ENCODE measurements around the gene IMMP2L. TPM values are rescaled to one million over a fixed set of nuclear protein-coding genes. Genes with fewer than 3 reads are reported as not detected.

Gene IMMP2L
- polyA plus RNA-seq, 1 of the 3 experiments (the other 2 are of a cell fraction) = 10.7 TPM

GRCh38 chr7:111409714-111410422 is 152.4 kb downstream of the IMMP2L start (continued):
- no peak for TF ChIP-seq RCOR1 (IDR thresholded peaks at IDR 0.05; ENCODE audit: low read length)
- TF ChIP-seq TCF12 (IDR thresholded peaks at IDR 0.05) = peak; percentile 69
- TF ChIP-seq GABPA (IDR thresholded peaks at IDR 0.05; ENCODE audit: low read depth) = no peak
- TF ChIP-seq FOXM1 (IDR thresholded peaks at IDR 0.05; ENCODE audit: low read depth) = no peak
- TF ChIP-seq CHD2 (IDR thresholded peaks at IDR 0.05; ENCODE audit: low read length, partially characterized antibody) = no peak
- no peak for TF ChIP-seq USF2 (IDR thresholded peaks at IDR 0.05; ENCODE audit: borderline replicate concordance, low read depth, low read length)
- no peak for TF ChIP-seq FOSL2 (IDR thresholded peaks at IDR 0.05; ENCODE audit: borderline replicate concordance, low read depth)
- peak; percentile 54 for TF ChIP-seq JUND (IDR thresholded peaks at IDR 0.05)
- TF ChIP-seq CTCF (IDR thresholded peaks at IDR 0.05) = no peak

GRCh38 chr7:111408724-111409123 is 153.6 kb downstream of the IMMP2L start:
- POLR2A ChIA-PET = no interaction called here
- no peak overlapping the region for H3K27ac ChIP-seq (ENCODE audit: low read depth in 2 of 2, low read length in 1 of 2)
- H3K27me3 ChIP-seq (ENCODE audit: insufficient read depth) = no peaks in the 10 kb centered on the region
- no peak overlapping the region for H3K4me2 ChIP-seq
- H2AFZ ChIP-seq (ENCODE audit: low read depth) = no peak overlapping the region
- no peaks in the 10 kb centered on the region for H3K79me2 ChIP-seq (ENCODE audit: insufficient read depth)
- peaks cover 0 to 16% of the 10 kb centered on the region in 2 experiments; a peak in 2 of 4 replicates for H3K4me1 ChIP-seq (ENCODE audit: control insufficient read depth in 1 of 2, insufficient read depth in 2 of 2, low read depth in 1 of 2, low read length in 1 of 2)
- no peaks in the 10 kb centered on the region for H4K20me1 ChIP-seq (ENCODE audit: insufficient read depth)
- no peak overlapping the region for H3K9ac ChIP-seq
- H3K9me2 ChIP-seq = peaks cover 3% of the 10 kb centered on the region; the same call in 1 of the 2 replicates
- DNase-seq = no peak
- H3K36me3 ChIP-seq (replicated peaks in 1 of 2; ENCODE audit: control insufficient read depth in 1 of 2, insufficient read depth in 2 of 2, low read length in 1 of 2) = no peaks in the 10 kb centered on the region
- H3K9me3 ChIP-seq = no peaks in the 10 kb centered on the region
- no peak overlapping the region for H3K4me3 ChIP-seq (ENCODE audit: low read depth in 2 of 2, low read length in 1 of 2)
- CTCF ChIA-PET = interaction anchor here (1.0 kb wide), 2 partner anchors 322 to 344 kb away, joined by 3 read pairs; no protein-coding TSS in a partner anchor
- peaks cover 9% of the 10 kb centered on the region for H3F3A ChIP-seq (replicated peaks; ENCODE audit: insufficient read depth)
- TF ChIP-seq PBX3 (IDR thresholded peaks at IDR 0.05) = no peak
- no peak for TF ChIP-seq SMC3 (IDR thresholded peaks at IDR 0.05; ENCODE audit: low read depth, low read length)
- TF ChIP-seq ZBTB33 (IDR thresholded peaks at IDR 0.05; ENCODE audit: borderline replicate concordance, low read depth) = no peak
- TF ChIP-seq RXRA (IDR thresholded peaks at IDR 0.05; ENCODE audit: borderline replicate concordance, low read depth) = no peak
- TF ChIP-seq GATA2 (CRISPR knock-in tag; IDR thresholded peaks at IDR 0.05) = no peak
- no peak for TF ChIP-seq RCOR1 (IDR thresholded peaks at IDR 0.05; ENCODE audit: low read length)
- TF ChIP-seq NFIC (IDR thresholded peaks at IDR 0.05; ENCODE audit: borderline replicate concordance) = no peak
- TF ChIP-seq TCF12 (IDR thresholded peaks at IDR 0.05) = no peak
- TF ChIP-seq RFX5 (IDR thresholded peaks at IDR 0.05; ENCODE audit: low read length) = no peak
- TF ChIP-seq EZH2phosphoT487 (IDR thresholded peaks at IDR 0.05; ENCODE audit: borderline replicate concordance, low read depth) = no peak

Data from SK-N-SH (cell line).